Neural progenitor cell (in vitro differentiated cells): Measurements from ENCODE around the gene HMGB1.

Experiments
- EZH2 ChIP-seq: fragments of 200-600 bp; sonication (generic); IDR thresholded peaks from 2 replicates; pipeline ENCODE4 v1.6.1; 2017; ENCODE audit warnings: antibody characterized with exemption, mild to moderate bottlenecking, moderate library complexity
- TF ChIP-seq, protein P1 (sequence below): fragments of 200-600 bp; sonication (generic); IDR thresholded peaks from 2 replicates; pipeline ENCODE4 v1.5.1; 2017; ENCODE audit warnings: antibody characterized with exemption, mild to moderate bottlenecking

DNA sequence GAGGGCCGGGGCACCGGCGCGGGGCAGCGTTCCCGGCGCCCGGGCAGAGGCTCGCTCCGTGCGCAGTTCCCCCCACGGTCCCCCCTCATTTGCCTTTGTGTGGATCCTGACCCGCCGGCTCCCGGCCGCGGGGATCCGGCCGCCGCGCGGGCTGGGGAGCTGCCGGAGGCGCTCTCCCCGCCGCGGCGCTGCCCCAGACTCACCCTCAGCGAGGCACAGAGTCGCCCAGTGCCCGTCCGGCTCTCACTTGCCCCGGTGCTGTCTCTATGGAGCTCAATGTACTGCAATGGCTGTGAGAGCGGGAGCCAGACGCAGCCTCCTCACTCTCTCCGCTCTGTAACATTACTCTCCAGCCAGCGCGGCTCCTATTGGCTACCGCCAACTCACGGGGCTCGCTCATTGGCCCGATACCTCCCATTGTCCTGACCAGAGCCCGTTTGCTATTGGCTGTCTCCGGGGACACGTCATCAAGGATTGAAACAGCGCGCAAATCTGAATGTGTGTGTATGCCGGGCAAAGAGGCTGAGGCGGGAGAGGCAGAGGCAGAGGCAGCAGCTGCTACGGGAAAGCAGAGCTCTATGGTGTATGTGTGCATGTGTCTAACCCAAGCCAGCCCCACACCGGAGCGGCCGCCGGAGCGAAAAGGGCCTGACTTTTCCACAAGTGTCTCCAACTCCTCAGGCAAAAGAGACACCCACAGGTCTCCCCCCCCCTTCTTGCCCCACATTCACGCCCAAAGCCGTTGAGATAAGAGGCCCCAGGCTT is at the start of gene HMGB1:
- TF ChIP-seq, protein P1, sequence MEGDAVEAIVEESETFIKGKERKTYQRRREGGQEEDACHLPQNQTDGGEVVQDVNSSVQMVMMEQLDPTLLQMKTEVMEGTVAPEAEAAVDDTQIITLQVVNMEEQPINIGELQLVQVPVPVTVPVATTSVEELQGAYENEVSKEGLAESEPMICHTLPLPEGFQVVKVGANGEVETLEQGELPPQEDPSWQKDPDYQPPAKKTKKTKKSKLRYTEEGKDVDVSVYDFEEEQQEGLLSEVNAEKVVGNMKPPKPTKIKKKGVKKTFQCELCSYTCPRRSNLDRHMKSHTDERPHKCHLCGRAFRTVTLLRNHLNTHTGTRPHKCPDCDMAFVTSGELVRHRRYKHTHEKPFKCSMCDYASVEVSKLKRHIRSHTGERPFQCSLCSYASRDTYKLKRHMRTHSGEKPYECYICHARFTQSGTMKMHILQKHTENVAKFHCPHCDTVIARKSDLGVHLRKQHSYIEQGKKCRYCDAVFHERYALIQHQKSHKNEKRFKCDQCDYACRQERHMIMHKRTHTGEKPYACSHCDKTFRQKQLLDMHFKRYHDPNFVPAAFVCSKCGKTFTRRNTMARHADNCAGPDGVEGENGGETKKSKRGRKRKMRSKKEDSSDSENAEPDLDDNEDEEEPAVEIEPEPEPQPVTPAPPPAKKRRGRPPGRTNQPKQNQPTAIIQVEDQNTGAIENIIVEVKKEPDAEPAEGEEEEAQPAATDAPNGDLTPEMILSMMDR: no peak
- TF ChIP-seq EZH2: no peak
